Measurements from ENCODE around the gene CACNA1A. TPM values are rescaled to one million over a fixed set of nuclear protein-coding genes. Genes with fewer than 3 reads are reported as not detected.

CACNA1A gene
- total RNA-seq, 2 experiments from 2014 or later = 0.30 to 0.45 TPM

- ChIA-PET POLR2A (no interaction called here), CTCF (no interaction called here)
- no peak overlapping the region for H3K27ac Mint-ChIP-seq
- TF ChIP-seq CTCF (IDR thresholded peaks at IDR 0.05) = no peak
- Histone ChIP-seq H3K4me1 (ENCODE audit: insufficient read depth, low read length) (no peaks in the 10 kb centered on the region), H3K27ac (ENCODE audit: low read depth in 1 of 2, low read length in 2 of 2) (no peak overlapping the region), H3K4me3 (ENCODE audit: low read length) (no peak overlapping the region), H3K36me3 (ENCODE audit: insufficient read depth, low read length) (no peaks in the 10 kb centered on the region), H3K9me3 (ENCODE audit: control insufficient read depth in 1 of 2, insufficient read depth in 1 of 2, low read length in 2 of 2) (peaks cover 19 to 22% of the 10 kb centered on the region in 2 experiments), H3K27me3 (ENCODE audit: control insufficient read depth in 1 of 2, insufficient read depth in 2 of 2, low read length in 2 of 2) (no peaks in the 10 kb centered on the region)
- H3K4me3 Mint-ChIP-seq = no peak overlapping the region
- no peaks in the 10 kb centered on the region for H3K36me3 Mint-ChIP-seq (ENCODE audit: low read depth)
- intact Hi-C loops (cut with DNase I, micrococcal nuclease) = no loop called here
- peaks cover 26% of the 10 kb centered on the region for H3K27me3 Mint-ChIP-seq
- no peaks in the 10 kb centered on the region for H3K4me1 Mint-ChIP-seq (ENCODE audit: low read depth)
- DNase-seq (no peak), ATAC-seq (ENCODE audit: poor library complexity) (no peak)
- peaks cover 26% of the 10 kb centered on the region for H3K9me3 Mint-ChIP-seq
Measured at GRCh38 chr19:13451434-13451995, 54.8 kb downstream of the CACNA1A start.

DNA sequence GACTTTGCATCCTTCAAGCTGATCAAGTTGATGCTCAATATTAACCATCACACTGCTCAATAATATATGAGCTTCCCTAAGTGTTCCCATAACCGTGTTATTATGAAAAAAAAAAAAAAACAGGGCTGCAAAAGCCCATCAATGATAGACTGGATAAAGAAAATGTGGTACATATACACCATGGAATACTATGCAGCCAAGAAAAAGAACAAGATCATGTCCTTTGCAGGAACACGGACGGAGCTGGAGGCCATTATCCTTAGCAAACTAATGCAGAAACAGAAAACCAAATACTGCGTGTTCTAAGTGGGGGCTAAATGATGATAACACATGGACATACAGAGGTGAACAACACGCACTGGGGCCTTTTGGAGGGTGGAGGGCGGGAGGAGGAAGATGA, 58.3 kb downstream of the CACNA1A start:
- Histone ChIP-seq H3K9me3 (ENCODE audit: control insufficient read depth in 1 of 2, insufficient read depth in 1 of 2, low read length in 2 of 2) (peaks cover 19 to 22% of the 10 kb centered on the region in 2 experiments), H3K27ac (ENCODE audit: low read depth in 1 of 2, low read length in 2 of 2) (no peak overlapping the region), H3K27me3 (ENCODE audit: control insufficient read depth in 1 of 2, insufficient read depth in 2 of 2, low read length in 2 of 2) (peaks cover 0 to 2% of the 10 kb centered on the region in 2 experiments), H3K4me3 (ENCODE audit: low read length) (no peak overlapping the region), H3K36me3 (ENCODE audit: insufficient read depth, low read length) (no peaks in the 10 kb centered on the region), H3K4me1 (ENCODE audit: insufficient read depth, low read length) (no peaks in the 10 kb centered on the region)
- ChIA-PET CTCF (no interaction called here), POLR2A (no interaction called here)
- ATAC-seq (ENCODE audit: poor library complexity) (no peak), DNase-seq (no peak)
- H3K4me3 Mint-ChIP-seq = no peak overlapping the region
- intact Hi-C loops (cut with DNase I, micrococcal nuclease) = no loop called here
- H3K4me1 Mint-ChIP-seq (ENCODE audit: low read depth) = no peaks in the 10 kb centered on the region
- H3K27me3 Mint-ChIP-seq = peaks cover 23% of the 10 kb centered on the region
- H3K27ac Mint-ChIP-seq = no peak overlapping the region
- no peak for TF ChIP-seq CTCF (IDR thresholded peaks at IDR 0.05)
- peaks cover 26% of the 10 kb centered on the region for H3K9me3 Mint-ChIP-seq
- H3K36me3 Mint-ChIP-seq (ENCODE audit: low read depth) = no peaks in the 10 kb centered on the region

GRCh38 chr19:13441810-13442512, 64.3 kb downstream of the CACNA1A start:
- H3K36me3 ChIP-seq (ENCODE audit: insufficient read depth, low read length) = no peaks in the 10 kb centered on the region
- peak; percentile 15 to 70 (median 32) for DNase-seq
- no peak overlapping the region for H3K4me3 ChIP-seq (ENCODE audit: low read length)
- no peak overlapping the region for H3K27ac ChIP-seq (ENCODE audit: low read depth in 1 of 2, low read length in 2 of 2)
- intact Hi-C loops (cut with DNase I, micrococcal nuclease) = no loop called here
- H3K4me1 ChIP-seq (ENCODE audit: insufficient read depth, low read length) = no peaks in the 10 kb centered on the region
- CTCF ChIA-PET = no interaction called here
- ATAC-seq (ENCODE audit: poor library complexity) = no peak
- H3K9me3 Mint-ChIP-seq = peaks cover 10% of the 10 kb centered on the region
- POLR2A ChIA-PET = no interaction called here
- peaks cover 0 to 16% of the 10 kb centered on the region in 2 experiments for H3K9me3 ChIP-seq (ENCODE audit: control insufficient read depth in 1 of 2, insufficient read depth in 1 of 2, low read length in 2 of 2)
- TF ChIP-seq CTCF (IDR thresholded peaks at IDR 0.05) = no peak
- peaks cover 0 to 4% of the 10 kb centered on the region in 2 experiments for H3K27me3 ChIP-seq (ENCODE audit: control insufficient read depth in 1 of 2, insufficient read depth in 2 of 2, low read length in 2 of 2)
- H3K27me3 Mint-ChIP-seq = peaks cover 30% of the 10 kb centered on the region
- no peak overlapping the region for H3K4me3 Mint-ChIP-seq
- H3K36me3 Mint-ChIP-seq (ENCODE audit: low read depth) = no peaks in the 10 kb centered on the region
- no peaks in the 10 kb centered on the region for H3K4me1 Mint-ChIP-seq (ENCODE audit: low read depth)
- H3K27ac Mint-ChIP-seq = no peak overlapping the region
